ENCODE data around the gene EYA2.
"Not testable (repeated sequence)": the region's sequence is repeated elsewhere in the genome, so short reads cannot be mapped to it uniquely, and the experiment has no call there.

EYA2 gene, protein sequence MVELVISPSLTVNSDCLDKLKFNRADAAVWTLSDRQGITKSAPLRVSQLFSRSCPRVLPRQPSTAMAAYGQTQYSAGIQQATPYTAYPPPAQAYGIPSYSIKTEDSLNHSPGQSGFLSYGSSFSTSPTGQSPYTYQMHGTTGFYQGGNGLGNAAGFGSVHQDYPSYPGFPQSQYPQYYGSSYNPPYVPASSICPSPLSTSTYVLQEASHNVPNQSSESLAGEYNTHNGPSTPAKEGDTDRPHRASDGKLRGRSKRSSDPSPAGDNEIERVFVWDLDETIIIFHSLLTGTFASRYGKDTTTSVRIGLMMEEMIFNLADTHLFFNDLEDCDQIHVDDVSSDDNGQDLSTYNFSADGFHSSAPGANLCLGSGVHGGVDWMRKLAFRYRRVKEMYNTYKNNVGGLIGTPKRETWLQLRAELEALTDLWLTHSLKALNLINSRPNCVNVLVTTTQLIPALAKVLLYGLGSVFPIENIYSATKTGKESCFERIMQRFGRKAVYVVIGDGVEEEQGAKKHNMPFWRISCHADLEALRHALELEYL

DNA sequence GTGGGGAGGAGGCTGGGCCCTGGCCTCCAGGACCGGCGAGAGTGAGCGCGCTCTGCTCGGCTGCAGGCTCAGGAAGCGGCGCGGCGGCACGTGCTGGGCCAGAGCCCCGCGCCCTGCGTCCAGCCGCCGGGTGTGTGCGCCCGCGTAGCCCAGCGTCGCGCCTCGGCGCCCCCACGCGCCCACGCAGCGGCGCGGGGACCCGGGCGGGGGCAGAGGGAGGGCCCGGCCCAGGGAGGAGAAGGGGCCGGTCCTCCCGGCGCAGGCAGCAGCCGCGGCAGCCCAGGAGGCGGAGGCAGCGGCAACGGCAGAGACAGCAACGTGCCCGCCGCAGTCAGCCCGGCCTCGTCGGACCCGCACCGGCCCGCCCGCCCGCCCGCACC, at the start of gene EYA2:
Gene EYA2 (plus strand): TSS at position 265 of the 380 bp plus-strand sequence. CDS start 95,168 bp downstream, outside the sequence.
- FAIRE-seq, result no peak

DNA sequence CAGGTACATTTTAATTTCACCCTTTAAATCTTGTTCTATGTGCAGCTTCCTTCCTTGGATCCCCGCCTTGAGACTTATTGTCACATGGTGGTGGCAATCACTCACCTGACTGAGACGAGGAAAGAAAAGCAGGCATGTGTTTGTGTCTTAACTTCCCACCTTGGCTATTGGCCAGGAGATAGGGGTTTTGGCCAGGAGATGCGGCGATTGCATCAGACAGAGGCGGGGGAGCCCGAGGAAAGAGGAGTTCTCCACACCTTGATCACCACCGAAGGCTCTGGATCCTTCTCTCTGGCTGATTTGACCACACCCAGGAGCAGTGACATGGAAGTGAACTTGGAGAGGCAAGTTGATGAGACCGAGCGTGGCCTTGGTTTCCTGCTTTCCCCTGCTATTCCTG, 49.7 kb upstream of the EYA2 start:
- FAIRE-seq, result no peak

DNA sequence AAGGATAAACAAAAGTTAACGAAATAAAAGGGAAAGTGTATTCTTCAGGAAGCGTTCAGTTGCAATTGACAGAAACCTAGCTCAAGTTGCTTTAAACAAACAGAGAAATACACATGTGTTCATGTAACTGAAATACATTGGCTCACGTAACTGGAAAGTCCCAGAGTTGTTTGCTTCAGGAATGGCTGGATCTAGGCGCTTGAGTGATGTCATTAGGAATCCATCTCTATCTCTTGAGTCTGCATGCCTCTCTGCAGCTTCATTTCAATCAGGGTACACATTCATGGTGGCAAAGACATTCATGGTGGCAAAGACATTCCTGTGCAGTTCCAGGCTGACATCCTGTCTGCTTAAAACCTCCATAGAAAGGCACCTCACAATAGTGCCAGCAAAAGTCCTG, 45.4 kb upstream of the EYA2 start:
- FAIRE-seq, result no peak

DNA sequence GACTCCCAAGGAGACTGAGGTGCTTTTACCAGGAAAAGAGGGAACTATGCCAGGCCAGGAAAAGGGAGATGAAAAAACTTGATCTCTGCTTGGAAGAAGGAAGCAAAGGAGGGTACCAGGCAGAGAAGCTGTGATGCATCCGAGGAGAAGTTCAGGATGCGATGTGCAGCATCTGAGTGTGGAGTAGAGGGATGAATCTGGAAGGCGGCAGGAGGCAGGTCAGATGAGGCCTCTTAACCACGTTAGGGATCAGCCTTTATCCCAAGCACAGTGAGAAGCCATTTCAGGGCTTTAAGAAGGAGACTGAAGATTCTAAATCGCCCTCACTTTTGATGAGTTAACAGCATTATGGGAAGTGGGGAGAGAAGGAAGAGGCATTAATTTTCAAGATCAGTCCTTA, 44.9 kb upstream of the EYA2 start:
- no peak for FAIRE-seq

DNA sequence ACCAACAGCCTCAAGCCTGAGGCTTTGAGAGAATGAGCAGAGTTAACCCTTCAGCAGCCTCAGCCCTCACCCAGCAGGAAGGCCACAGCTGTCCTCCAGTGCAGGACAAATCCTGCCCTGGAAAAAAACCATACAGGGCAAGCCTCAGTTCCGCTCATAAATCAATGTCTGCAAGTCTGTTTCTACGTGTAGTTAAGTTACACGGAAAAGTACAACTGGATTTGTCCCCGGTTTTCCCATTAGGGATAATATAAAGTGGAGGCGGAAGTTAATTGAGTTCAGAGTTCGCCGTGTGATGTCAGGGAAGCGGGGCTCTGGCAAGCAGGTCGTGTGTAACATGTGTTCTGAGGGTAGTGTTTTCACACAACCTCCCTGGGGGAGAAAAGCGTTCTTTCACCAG, 44.2 kb upstream of the EYA2 start:
- FAIRE-seq, result no peak

DNA sequence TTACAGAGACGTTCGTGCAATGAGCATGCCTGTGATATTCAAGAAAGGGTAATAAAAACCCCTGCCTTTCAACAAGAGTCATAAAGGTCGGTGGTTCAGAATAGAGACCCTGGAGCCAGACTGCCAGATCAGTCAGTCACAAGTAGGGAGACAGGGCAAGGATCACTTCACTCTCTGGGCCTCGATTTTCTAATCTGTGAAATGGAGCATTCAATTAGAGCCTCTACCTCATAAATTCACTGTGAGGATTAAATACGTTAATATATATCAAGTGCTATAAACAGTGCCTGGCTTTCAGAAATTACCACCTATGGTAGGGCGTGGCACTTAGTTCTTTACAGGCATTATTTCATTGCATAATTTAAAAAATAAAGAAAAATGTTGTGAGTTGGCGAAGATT, 43.7 kb upstream of the EYA2 start:
- FAIRE-seq, result no peak

DNA sequence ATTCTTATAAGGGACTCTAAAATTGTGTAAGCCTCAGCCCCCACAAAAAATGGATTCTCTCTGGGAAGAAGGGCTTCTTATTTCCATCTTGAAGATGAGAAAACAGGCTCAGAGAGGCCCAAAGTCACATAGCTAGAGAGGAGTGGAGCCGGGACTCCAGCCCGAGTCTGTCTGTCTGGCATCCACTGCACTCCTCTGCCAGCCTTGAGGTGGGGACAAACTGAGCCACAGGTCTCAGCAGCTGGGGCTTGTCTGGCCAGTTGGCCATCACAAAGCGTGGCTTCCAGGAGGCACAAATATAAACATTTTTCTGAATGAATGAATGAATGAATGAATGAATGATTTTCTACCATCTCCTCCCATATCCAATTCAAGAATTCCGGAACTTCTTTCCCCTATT, 42.9 kb upstream of the EYA2 start:
- no peak for FAIRE-seq

DNA sequence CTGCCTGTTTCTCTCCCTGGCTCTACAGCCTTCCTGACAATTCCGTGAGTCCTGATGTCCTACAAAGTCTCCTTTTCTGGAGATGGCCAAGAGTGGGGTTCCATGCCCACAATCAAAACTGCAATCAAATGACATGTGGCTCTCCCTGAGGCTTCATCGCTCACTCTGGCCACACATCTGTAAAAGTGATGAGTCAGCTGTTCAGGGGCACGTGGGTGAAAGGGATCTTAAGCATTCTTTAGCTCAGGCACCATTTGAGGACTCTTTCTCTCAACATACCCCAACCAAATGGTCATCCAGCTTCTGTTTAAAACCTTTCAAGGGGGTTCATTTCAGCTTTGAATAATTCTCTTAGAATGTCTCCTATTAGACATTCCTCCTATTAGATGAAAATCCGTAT, 42.3 kb upstream of the EYA2 start:
- FAIRE-seq, result no peak

DNA sequence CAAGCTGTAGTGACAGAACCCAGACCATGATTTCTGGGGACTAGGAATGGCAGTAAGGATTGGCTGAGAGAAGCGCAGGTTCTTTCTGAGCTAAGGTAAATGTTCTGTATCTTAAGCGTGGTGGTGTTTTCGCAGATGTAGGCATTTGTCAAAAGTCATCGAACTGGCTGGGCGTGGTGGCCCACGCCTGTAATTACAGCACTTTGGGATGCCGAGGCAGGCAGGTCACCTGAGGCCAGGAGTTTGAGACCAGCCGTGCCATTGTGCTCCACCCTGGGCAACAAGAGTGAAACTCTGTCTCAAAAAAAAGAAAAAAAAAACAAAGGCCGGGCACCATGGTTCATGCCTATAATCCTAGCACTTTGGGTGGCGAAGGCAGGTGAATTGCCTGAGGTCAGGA, 40.7 kb upstream of the EYA2 start:
- no peak for FAIRE-seq

DNA sequence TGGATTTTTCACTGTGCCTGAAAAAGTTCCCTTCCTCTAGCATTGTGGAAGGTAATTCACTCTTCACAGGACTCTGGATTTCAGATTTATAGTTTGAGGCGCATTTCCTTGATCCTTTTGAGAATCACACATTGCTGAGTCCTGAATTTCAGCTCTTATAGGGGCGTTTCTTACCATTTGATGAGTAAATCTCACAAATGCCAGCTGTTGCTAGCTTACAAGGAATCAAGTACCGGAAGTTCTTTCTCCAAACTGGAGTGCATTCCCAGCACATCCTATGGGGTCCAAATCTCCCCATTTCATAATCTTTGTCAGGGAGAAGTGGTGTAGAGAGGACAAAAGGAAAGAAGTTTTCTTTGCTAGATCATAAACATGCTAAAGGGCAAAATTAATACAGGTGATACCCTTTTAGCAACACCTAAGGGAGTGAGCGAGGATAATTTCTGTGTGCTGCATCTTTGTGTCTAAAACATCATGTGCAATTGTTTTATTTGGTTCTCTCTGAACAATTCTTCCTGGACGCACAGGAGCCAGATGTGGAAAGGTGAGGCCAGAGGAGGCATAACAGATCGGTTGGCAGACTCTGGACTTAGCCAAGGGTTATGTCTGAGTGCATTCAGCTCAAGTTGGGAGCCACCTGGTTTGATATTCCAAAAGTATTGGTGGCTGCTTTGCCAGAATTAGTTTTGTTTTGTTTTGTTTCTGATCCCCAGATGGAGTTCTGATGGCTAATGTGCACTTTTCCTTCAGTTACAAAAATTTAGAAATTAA, 37.4 kb upstream of the EYA2 start:
- no peak for FAIRE-seq

DNA sequence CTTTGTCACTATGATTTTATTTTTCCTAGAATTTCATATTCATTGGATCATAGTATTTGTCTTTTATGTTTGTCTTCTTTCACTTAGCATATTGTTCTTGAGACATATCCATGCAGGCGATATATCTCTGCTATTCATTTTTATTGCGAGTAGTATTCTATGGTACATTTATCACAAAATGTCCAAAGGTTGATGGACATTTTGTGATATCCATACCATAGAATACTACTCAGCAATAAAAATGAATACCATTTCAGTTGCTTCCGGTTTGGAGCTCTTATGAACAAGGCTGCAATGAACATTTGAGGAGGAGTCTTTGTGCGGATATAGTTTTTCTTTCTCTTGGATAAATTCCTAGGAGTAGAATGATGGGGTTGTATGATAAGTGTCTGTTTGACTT, 28.8 kb upstream of the EYA2 start:
- no peak for FAIRE-seq

DNA sequence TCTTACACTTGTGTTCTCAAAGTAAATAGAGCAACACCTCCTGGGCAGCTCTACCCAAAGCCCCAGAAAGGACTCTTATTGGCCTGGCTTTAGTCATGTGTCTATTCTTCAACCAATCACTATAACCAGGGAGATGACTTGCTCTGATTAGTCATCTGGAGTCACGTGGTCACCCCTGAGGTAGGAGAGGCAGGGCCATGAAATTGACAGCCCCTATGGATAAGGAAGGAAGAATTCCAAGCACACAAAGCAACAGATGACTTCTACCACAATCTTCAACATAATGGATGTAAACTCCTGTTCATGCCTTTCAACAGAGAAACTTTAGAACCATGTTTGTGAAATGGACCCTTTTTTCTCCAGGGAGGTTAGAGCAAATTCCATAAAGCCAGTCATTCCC, 24.6 kb upstream of the EYA2 start:
- FAIRE-seq, result no peak

DNA sequence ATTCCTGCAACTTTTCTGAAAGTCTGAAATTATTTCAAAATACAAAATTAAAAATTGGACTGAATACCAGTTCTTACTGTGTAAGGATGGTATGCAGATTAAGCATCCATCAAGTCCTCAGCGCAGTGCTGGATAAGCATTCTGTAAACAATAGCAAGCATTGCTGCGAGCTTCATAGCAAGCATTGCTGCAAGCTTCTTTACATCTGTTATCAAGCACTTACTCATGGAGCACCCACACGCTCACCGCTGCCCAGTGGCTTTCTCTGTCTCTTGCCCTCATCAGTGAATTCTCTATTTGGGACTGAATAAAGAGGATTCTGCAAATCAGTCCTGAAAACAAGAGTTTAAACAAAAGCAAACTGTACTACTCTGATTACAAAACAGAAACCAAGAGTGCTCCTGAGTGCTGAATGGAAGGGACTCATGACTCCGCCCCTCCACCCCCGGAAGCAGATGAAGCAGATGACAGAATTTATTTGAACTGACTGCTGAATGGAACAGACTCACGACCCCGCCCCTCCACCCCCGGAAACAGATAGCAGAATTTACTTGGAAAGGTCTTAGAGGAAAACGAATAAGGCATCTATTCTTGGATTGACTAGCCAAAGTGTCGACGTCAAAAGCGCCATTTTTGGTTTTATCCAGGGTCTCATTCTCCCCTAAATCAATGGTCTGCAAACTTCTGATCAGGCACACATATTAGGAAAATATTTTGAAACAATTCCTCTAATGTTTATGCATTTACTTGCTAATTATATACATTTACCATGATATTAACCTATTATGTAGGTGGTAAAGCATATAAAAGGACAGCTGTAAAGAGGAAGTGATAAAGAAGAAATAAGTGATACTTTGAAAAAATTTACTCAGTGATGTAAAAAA, 22.1 kb upstream of the EYA2 start:
- FAIRE-seq, result no peak

DNA sequence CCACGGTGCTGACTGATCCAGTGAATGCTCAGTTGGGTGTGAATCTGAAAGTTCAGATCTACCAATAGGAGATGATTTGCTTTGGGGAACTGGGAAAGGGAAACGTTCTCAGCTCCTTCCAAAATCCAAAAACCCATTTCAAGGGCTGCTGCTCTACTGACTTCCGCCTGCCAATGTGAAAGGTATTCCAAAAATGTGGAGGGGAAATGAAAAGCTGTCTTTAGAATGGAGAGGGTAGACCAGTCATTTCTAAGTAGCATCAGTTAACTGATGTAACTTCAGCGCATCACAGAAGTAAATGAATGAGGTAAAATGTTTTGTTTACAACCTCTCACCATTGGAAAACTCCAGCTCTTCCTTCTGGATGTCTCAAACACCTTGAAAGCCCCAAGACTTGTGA, 19.6 kb upstream of the EYA2 start:
- no peak for FAIRE-seq

DNA sequence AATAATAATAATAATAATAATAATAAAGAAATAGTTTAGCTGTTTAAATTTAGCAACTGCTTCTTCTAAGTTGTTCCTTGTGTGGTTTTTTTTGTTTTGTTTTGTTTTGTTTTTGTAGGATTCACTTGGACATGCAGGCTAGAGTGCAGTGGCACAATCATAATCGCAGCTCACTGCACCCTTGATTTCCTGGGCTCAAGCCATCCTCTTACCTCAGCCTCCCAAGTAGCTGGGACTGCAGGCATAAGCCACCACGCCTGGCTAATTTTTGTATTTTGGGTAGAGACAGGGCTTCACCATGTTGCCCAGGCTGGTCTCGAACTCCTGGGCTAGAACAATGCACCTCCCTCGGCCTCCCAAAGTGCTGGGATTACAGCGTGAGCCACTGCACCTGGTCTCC, 15.3 kb upstream of the EYA2 start:
- FAIRE-seq, result no peak

DNA sequence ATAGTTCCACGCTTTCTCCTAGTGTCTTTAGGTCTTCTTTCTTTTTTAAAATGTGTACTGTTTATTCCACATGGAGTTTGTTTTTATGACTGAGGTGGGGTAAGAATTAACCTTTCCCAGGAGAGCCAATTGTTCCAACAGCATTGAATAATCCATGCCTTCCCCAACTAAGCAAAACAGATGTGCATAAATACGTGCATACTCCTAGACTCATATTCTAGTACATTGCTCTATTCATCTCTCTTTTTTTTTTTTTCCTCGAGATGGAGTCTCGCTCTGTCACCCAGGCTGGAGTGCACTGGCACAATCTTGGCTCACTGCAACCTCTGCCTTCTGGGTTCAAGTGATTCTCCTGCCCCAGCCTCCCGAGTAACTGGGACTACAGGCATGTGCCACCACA, 14.7 kb upstream of the EYA2 start:
- FAIRE-seq, result not testable (repeated sequence)

DNA sequence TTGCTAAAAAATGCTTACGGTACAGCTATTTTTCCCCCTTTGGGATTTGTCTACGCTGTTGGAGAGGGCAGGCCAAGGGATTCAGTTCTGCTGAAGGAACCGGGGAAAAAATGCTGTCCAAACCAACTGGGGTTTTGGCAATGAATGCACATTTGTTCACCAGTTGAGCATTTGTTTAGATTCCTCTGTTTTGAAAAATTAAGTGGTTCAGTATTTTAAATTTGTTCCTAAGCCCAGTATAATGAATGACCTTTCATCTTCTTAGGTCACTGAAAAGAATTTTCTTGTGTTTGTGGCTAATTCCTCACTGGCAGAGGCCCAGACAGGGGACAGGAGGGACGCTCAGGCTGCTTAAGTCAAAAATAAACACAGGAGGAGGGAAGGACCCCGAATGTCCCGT, 10.8 kb upstream of the EYA2 start:
- no peak for FAIRE-seq

DNA sequence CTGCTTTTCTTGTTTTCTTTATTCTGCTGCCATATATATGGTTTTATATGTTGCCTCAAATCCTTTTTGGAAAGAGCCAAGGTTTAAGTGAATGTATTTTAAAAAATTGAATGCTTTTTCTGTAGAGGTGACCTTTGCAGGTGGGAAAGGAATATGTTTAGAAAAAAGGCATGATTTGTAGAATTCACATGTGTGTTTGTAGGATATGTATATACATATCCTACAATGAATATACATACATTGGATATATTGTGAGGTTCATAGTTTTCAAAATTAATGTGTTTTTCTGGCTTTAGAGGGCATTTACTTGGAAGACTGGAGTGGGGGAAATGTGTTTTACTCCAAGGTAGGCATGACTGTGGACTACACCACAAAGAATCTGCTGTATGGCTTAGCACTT, 4.0 kb upstream of the EYA2 start:
- no peak for FAIRE-seq

DNA sequence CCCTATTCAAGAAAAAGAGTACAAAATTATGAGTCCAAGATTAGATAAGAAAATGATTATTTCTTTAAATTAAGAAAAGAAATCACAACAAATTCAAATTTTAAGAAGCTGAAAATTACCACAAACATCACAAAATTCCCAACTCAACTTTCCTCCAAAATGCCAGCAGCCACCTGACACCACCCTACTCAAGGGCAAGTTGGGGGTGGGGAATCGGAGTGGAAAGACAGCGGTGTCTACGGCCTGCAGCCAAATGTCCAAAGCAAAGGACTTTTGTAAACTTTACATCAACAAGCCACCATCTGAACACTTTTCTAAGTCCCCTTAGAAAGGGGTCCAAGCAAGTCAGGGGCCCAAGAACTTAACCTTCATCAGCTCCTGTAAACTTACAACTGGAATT, 1.6 kb upstream of the EYA2 start:
- no peak for FAIRE-seq

DNA sequence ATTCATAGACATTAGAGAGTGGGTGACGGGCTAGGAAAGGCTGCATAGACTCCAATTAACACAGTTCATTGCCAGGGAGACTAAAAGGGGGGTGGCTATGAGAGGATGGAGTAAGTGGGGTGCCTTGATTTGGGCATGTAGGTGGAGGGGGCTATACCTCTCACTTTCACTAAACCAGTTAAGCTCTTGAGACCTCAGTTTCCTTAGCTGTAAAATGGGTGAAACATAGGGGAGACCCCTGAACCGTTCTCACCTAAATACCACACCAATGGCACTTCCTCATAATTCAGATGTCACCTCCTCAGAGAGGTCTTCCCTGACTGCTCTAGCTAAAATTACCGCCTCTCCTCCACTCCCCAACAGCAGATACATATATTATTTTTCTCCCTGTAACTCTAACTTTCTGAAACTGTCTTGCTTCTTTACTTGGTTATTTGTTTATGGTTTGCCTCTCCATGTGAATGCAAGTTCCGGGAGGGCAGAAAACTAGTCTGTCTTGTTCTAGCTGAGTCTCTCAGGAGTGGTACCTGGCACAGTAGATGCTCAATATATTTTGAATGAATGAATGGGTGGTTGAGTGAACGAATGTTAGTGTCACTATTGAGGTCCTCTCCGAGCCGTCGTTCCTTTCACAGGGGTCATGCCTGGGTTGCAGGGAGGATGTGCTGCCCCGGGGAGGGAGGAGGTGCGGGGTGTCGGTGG, 615 bp upstream of the EYA2 start:
- FAIRE-seq, result no peak

DNA sequence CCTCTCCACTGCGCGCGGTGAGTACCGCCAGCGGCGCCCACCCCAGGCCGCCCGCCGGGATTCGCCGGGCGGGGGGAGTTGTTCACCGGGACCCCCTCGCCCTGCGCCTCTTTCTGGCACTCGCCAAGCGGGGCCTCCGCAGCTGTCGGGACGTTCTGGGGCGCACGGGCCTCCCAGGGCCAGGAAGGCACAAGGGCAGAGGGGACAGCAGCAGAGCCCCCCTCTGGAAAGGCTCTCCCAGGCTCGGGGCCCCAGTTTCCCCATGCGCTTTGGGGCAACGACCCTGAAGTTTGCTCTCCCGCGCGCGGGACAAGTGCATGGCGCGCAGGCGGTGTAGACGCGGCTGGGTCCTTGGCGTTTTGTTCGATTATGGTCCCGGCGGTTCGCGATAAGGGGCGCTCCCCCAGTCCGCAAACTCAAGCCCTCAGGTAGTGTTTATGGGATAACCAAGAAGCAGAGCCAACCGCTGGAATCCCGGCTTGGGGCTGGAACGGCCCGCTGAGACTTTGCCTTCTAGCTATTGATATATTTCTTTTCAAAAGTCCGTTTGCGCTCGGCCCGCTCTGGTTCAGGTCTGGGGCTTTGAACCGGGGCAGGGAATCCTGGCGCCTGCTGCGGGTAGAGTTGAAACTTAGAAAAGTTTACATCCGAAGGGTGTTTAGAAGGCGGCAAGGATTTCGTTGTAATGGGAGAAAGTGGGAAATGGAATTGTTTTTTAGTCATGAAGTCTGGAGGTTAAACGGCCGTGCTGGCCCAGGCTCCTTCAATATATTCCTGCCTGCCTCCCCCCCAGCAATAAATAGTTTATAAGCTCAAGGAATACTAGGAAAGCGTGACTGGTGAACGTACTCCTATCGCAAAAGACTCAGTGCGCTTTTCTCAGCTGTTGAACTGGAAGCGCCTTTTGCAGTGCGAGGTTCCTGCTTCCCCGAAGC, 595 bp downstream of the EYA2 start:
- FAIRE-seq, result no peak

DNA sequence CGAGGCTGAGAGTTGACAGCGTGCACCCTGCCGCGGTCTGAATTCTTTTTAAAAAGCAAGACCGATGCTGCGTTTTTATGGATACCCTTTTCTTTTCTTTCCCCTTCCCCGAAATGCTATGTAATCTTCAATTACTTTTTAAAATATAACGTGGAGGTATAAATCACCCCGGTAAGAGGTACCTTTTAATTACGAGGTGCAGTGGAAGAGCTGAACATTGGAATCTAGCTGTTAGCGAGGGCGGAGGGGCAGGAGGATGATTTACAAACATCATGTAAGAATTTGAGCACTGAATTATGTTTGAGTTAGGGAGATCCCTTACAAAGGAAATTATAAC, 1.2 kb downstream of the EYA2 start:
- no peak for FAIRE-seq
